Activated T-cell treated with anti-CD3 and anti-CD28 coated beads for 1 hour (primary cell): ENCODE measurements around the gene DMD.
"Not testable (repeated sequence)": the region's sequence is repeated elsewhere in the genome, so short reads cannot be mapped to it uniquely, and the experiment has no call there.

Experiments
- DNase-seq: peaks from one replicate; pipeline ENCODE4 v3.0.0-alpha.2; 2020; ENCODE audit warnings: low read depth

The DMD gene

DNA sequence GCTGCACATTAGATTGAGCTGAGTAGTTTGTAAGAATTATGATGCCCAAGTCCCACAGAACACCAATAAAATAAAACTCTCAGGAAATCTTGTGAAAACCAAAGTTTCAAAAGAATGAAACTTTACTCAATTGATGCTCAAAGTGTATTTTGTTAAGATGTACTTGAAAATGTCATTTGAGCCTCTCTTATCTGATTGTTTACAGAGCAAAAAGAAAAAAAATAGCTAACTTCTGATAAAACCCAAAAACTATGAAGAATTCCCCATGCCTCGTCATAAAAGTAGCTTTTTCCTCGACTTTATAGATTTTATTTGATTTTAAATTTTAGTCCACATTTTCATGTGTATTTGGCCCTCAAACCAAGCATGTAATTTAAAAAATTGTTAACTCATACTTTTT, 1618.0 kb downstream of the DMD start:
- DNase-seq, result no peak

DNA sequence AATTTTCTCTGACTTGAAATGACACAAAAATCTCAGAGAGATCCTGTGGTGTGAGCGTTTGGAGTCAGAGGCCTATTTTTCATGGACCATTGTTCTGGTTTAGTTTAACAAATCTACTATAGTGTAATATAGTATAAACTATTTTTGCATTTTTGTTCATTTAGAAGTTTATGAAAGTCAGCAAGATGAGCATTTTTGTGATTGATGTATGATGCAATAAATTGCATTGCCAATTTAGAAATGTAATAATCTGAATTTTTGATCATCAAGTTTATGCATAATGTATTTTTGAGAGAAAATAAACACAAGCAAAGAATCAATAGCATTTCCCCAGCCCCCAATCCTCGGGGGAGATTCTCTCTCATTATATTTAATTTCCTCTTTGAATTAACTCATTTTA, 1620.0 kb downstream of the DMD start:
- DNase-seq, result no peak

DNA sequence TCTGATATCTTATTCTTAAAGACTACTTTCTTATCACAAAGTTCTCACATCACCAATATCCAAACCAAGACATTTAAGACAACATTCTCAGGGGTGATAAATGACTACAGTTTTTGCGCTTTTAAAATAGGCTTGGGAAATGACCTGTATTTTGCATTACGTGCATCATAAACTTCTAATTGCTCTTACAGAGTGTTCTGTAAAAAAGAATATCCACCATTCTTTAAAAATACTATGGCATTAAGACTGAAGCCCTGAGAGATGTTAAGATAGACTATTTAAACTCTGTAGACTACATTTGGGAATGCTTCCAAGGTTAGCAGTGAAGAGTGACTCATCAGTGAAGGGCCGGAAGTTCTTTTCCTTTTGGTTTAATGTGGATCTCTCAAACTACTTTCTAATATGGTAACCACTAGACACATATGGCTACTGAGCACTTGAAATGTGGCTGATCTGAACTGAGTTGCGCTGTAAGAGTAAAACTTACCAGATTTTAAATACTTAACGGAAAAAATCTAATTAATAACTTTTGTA, 1620.7 kb downstream of the DMD start:
- no peak for DNase-seq

DNA sequence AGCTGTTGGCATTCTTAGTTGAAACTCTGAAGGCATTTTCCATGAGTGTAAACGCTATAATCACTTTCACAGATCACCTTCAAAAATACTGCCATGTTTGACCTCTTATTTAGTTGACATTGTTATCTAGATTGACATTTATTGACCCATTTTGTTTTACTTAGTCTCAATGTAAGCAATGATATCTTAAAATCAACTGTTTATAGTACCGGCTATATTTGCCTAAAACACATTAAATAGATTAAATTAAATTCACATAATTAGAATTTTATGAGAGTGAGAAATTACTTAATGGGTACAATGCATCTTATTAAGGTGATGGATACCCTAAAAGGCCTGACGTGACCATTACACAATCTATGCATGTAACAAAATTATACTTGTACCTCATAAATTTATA, 1621.8 kb downstream of the DMD start:
- no peak for DNase-seq

DNA sequence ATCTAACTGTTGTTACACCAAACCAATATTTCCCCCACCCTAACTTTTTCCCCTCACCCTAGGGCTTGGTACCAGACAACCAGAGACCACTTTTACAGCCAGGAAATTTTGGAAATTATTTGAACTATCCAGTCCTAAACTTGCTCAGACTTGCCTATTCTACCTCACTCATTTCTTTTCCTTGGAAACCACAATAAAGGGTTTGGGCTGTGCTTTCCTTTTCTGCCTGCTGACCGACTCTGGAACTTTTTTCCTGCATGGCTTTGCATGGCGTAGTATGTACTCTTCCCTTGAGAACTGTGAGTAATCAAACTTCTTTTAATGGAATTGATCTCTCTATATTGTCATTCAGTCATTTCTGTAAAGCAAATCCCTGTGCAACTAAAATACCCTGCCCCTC, 1623.0 kb downstream of the DMD start:
- DNase-seq, result no peak

DNA sequence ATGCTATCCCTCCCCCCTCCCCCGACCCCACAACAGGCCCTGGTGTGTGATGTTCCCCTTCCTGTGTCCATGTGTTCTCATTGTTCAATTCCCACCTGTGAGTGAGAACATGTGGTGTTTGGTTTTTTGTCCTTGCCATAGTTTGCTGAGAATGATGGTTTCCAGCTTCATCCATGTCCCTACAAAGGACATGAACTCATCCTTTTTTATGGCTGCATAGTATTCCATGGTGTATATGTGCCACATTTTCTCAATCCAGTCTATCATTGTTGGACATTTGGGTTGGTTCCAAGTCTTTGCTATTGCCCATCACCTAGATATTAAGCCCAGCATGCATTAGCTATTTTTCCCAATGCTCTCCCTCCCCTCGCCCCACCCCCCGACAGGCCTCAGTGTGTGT, 1627.5 kb downstream of the DMD start:
- DNase-seq, result not testable (repeated sequence)

DNA sequence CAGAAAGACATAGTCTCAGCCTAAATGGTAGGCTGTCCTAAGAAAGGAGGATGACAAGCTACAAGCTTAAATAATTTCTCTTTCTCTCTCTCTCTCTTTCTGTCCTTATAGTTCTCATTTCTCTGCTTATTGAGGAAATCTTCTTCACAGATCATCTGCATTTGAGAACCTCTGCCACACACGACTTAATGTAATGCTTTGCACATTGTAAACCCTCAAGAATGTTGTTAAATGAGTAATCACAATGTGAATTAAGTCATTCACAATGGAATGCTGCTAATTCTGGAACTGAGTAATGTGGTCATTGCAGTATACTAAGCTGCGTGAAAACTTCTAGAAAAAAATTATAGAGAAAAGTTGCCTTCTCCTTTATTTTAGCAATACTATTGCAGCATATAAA, 1630.6 kb downstream of the DMD start:
- DNase-seq, result no peak

DNA sequence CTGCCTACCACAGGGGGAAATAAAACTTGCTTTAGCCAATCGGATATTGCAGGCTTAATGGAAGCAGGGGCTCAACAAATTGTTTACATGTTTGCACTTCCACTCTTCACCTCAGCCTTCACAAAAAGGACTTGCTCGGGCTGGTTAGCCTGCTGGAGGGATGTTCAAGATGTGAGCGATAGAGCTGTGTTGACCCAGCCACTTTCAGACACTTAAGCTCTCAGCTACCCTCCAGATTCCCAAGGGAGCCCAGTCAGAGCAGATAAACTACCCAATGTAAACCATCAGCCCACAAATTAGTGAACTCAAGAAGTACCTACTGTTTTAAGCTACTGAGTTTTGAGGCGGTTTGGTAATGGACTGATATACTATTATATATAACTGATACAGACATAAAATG, 1631.1 kb downstream of the DMD start:
- DNase-seq, result no peak

DNA sequence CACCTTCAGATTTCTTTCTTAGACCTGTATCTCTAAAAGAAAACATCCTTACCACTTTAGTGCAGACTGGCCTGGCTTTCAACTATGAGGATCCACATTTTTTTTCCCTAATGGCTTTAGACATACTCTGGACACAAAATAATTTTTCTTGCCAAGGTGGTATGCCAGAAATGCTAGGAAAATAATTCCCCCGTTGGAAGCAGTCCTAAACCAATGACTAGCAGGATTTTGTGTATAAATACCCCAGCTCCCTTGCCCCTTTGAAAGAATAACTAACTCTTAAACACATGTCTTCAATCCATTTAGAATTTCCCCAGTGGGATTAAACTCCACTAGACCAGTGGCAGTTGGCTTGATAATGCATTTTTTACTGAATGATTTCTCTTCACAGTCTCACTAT, 1639.0 kb downstream of the DMD start:
- no peak for DNase-seq

DNA sequence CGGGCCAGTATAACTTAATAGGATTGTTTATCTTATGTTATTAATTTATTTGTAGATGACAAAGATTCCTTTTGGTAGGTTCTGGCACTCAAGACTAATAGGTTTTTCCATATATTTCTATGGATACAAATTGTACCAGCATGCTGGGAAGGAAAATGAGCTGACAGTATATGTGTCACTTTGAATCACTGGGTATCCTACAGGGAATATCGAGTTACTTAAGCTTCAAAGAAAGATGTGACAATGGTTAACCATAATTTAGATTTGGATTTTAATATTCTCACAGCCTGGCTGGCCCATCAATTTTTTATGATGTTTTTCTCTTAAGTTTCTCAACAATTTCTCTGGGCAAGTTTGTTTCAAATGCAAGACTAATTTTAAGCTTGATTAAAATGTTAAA, 1640.7 kb downstream of the DMD start:
- no peak for DNase-seq

DNA sequence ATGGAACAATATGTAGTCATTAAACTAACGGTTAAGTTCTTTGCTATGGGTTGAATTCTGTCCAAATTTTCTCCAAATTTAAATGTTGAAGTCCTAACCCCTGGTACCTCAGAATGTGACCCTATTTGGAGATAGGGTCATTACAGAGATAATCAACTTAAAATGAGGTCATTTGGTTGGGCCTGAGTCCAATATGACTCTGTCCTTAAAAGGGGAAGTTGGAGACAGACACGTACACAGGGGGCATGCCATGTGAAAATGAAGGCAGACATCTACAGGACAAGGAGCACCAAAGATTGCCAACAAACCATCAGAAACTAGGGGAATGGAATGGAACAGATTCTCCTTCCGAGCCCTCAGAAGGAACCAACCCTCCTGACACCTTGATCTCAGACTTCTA, 1647.6 kb downstream of the DMD start:
- DNase-seq, result no peak

DNA sequence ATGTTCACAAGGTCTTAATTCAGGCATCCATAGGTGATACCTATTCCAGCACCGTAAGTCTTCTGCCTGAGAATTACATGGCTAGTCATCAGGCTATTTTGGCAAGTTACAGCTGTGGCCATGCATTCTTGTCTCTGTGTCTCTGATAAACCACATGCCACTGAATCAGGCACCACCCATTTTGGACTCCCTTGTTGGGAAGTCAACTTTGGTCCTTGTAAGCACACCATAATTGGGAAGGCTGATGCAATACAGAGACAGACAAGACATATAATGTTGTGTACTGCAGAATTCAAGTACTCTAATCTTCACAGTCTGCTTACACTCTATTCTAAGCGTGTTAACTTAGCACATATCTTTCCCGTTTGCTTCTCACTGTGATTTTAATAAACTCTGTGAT, 1655.8 kb downstream of the DMD start:
- no peak for DNase-seq

DNA sequence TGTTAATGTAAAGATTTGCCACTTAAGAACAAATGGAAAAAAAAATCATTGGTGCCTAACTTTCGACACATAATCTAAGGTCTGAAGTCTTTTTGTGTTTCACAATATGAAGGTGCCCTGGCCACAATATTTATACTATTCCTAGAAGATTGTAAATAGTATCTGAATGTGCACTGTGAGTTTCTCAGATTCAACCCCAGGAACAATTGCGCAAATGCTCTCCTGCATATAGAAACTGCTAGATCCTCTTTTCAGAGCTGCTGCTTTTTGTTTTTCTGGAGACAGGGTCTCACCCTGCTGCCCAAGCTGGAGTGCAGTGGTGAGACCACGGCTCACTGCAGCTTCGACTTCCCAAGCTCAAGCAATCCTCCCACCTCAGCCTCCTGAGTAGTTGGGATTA, 1659.4 kb downstream of the DMD start:
- no peak for DNase-seq

DNA sequence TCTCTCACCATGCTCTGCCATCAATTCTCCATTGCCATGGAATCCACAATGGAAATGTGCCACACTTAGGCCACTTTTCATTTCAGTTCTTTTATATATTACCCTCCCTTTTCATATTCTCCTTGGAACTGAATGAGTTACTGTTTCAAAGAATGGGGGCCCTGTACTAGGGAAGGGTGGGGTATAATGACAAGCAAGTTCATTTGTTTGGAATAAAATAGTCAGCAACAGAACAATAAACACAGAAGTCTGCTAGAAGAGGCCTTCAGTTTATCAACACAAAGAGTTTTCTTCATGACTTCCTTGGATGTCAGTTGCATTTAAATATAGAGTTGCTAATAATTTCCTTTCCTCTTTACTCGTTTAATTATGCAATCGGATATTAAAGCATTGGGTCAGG, 1661.2 kb downstream of the DMD start:
- no peak for DNase-seq

DNA sequence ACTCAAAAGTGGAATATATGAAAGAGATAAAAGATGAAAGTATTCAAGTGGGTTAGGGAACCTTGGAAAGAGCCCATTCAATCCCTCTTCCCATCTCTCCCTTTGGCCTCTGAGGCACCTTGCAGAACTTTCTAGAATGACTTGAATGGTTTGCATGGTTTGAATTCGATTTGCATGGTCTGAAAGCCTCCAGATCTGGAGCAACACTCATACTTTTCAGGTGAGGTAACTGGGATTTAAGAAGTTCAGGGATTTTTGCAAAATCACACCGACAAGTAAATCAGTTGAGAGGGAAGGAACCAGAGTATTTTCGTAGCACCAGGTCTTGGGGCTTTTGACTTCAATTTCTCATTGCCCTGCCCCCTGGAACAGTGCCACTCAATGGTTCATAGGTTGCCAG, 1663.5 kb downstream of the DMD start:
- DNase-seq, result no peak

DNA sequence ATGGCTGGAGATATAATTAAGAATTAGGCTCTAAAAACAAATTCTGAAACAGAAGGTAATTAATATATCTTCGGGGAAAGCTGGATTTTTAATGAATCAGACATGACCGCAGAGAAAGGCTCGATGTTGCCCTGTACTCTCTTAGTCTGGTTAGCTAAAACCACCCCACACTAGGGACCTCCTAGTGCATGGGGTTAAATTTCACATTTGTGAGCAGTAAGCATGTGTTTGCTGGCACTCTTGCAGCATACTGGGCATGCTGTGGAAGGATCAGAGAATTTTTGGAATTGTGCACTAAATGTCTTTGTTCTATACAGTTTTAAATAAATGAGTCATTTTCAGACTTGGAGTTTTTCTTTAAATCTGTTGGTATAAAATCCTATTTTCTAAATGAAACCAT, 1663.9 kb downstream of the DMD start:
- no peak for DNase-seq

DNA sequence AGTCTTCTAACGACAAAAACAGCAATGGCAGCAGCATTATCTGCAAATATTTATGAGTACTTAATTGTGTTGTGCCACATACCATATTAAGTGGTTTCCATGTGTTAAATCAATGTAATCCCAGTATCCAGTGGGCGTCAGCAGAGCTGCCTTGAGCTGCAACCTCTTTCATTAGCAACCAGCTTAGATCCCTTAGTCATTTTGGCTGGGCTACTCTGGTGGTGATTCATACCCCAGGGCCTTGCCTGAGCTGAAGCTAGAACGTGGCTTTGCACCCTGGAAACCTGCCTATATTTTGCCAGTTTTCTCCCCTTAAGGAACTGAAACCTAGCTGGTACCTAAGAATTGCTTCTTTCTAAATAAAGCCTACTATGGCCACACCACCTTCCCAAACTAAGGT, 1665.2 kb downstream of the DMD start:
- no peak for DNase-seq

DNA sequence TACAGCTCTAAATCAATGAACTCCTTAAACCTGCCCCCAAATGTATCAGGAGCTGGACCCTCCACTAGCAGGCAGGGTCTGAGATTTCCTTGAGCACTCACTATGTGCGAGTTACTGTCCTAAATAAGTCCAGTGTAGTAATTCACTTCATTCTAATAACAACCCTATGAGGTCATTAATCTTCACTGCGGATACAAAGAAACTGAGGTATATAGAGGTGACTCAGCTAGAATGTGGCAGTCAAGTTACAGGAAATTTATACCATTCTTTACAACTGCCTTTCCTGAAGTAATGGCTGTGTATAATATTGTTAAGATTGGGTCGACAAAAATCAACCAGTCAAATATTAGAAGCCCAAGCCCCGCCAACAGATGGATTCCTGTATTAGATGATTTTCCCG, 1665.6 kb downstream of the DMD start:
- DNase-seq, result no peak

DNA sequence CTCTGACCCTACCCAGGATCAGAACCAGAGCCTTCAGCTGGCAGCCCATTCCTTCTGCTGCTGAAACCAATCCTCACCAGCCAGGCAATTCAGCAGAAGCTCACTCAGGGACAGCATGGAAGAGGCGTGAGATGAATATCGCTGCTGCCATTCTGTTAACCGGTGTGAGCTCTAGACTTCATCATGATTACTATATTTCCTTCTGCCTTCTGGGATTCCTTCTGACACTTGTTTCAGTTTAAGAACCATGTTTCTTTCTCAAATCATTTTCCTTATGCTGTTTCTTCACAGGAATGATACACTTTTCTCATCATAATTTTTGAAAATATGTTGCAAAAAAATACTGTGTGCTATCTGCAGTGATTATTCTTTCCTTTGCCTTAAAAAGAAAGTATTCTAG, 1666.2 kb downstream of the DMD start:
- no peak for DNase-seq

DNA sequence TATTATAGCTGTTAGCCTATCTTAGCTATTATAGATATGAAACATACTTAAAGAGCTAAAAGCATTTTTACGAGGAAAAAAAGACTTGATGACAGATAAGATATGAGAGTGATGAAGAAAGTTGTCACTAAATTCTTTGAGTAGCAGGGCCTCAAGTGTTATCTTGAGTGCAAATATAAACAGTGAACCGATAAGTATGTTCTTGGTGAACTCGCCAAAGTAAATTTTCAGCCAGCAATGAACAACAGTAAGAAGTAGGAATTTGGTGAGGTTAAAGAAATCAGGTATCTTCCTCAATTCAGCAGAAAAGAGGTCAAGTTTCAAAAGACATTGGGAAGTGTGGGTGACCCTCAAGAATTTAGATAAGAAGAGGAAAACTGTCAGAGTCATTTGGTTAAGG, 1667.7 kb downstream of the DMD start:
- DNase-seq, result no peak

DNA sequence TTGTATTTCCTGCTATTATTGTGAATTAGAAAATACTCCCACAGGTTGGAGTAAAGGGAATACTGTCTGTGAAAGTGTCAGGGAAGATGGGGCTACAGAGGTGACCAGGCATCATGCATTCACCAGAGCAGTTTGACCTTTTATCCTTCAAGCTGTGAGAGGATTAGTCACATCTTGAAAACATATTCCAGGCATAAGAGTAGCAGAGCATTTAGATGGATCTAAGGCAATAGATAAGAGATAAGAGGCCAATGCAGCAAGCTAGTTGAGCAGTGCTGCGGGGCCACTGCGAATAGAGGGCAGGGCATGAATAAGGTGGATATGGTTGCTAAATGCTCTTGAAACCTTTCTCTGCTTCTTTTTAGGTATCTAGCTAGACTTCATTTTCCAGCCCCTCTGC, 1668.8 kb downstream of the DMD start:
- DNase-seq, result no peak

DNA sequence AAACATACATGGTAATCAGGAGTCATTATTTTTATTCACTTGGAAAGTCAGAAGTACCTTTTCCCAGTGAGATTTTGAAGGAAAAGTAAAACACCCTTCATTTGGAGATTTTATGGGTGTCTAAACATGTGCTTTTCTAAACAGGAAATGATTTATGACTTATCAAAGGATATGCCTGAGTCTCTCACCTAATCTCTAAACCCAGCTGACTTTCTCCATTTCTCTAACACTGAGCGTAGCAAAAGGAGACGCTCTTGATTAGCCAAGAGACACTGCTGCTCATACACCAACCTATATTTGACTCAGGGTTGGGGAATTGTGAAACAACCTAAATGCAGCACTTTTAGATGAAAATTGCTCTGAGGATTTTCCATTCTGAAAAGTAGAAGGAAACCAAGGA, 1671.0 kb downstream of the DMD start:
- DNase-seq, result no peak

DNA sequence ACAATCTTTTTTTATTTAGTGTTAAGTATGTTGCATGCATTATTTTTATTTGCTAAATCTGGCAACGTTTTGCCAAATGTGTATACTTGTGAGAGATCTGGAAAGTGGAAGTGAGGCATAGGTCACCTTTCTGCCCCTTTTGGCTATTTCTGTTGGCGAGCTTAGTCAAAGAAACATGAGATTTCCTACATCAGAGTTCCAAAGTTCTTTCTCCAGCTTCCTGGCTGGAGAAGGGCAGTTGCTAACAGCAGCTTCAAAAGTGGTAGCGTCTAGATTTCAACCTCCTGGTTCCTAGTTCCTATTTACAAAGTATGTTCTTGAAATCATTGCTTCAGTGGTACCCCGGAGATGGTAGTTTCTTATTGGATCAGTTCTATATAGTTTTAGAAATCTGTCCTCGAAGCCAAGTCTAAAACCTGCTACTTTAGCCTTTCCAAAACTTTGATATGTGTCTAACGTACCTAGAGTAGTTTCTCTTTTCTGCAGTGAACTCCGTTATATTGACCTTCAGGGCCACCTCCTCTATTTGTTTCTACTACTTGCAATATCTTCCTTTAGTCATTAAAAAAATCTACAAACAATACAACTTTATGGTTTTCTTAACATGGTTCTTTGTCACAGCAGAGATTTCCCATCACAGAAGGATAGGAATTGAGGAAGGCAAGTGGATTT, 1683.8 kb downstream of the DMD start:
- DNase-seq, result no peak

DNA sequence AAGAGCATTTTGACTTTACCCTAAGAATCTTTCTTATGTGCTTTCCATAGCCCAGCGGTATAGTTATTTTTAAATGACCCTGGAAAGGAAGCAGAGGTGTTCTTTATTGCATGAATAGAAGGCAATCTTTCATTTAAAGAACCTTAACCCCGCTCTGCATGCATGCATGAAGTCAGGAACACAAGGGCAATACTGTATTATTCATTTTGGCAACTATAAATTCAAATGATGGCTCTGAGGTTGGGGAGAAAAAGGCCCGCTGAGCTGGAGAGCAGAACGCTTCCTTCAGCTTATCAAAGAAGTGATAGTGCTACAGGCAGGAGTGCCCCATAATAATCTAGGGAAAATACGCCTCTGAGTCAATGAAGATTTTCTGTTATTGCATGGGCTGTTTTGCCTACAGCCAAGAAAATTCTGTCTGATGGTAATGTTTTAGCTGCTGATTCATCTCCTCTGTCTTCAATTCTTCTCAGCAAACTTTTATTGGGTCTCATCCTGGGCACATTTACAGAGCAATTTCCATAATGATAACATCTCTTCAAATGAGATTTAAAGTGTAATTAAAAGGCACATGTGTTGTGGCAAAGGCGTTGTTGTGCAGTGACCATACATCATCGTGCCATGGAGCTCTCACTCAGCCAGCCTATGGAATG, 1687.3 kb downstream of the DMD start:
- no peak for DNase-seq
